GM18867 (cell line): ENCODE measurements around the gene CCT7.
"Not testable (repeated sequence)": the region's sequence is repeated elsewhere in the genome, so short reads cannot be mapped to it uniquely, and the experiment has no call there.

Experiments used
- ATAC-seq: cut with Tn5 transposase; IDR thresholded peaks from one replicate; pipeline ENCODE4 v1.9.1; 2021; ENCODE audit warnings: mild to moderate bottlenecking, moderate library complexity; ENCODE audit not compliant: unreplicated experiment

CCT7 gene

GRCh38 chr2:73254343-73255006 is 20.4 kb downstream of the CCT7 start:
- no peak for ATAC-seq

GRCh38 chr2:73255007-73255644 is 21.0 kb downstream of the CCT7 start:
- ATAC-seq = no peak

GRCh38 chr2:73255907-73256617 is 22.0 kb downstream of the CCT7 start:
- ATAC-seq = no peak

- ATAC-seq = no peak
Measured at GRCh38 chr2:73256618-73256922, 22.5 kb downstream of the CCT7 start.

GRCh38 chr2:73257021-73257420 is 22.9 kb downstream of the CCT7 start:
- ATAC-seq = no peak

- ATAC-seq = no peak
Measured at GRCh38 chr2:73257425-73258125, 23.5 kb downstream of the CCT7 start.

GRCh38 chr2:73258186-73258912 is 24.2 kb downstream of the CCT7 start:
- no peak for ATAC-seq

- ATAC-seq = no peak
Measured at GRCh38 chr2:73258913-73259215, 24.8 kb downstream of the CCT7 start.

GRCh38 chr2:73259276-73259675 is 25.2 kb downstream of the CCT7 start:
- no peak for ATAC-seq

GRCh38 chr2:73259704-73260337 is 25.7 kb downstream of the CCT7 start:
- ATAC-seq = no peak

GRCh38 chr2:73260338-73260984 is 26.4 kb downstream of the CCT7 start:
- no peak for ATAC-seq

GRCh38 chr2:73262108-73262651 is 28.1 kb downstream of the CCT7 start:
- no peak for ATAC-seq

GRCh38 chr2:73262691-73263429 is 28.8 kb downstream of the CCT7 start:
- ATAC-seq = not testable (repeated sequence)

- ATAC-seq = no peak
Measured at GRCh38 chr2:73263540-73264331, 29.6 kb downstream of the CCT7 start.

GRCh38 chr2:73264332-73264606 is 30.2 kb downstream of the CCT7 start:
- no peak for ATAC-seq

- no peak for ATAC-seq
Measured at GRCh38 chr2:73264783-73265182, 30.7 kb downstream of the CCT7 start.

- ATAC-seq = no peak
Measured at GRCh38 chr2:73265298-73266060, 31.4 kb downstream of the CCT7 start.
